CD4-positive, alpha-beta T cell (primary cell): ENCODE measurements around the gene HK1. TPM values are rescaled to one million over a fixed set of nuclear protein-coding genes. Genes with fewer than 3 reads are reported as not detected.

Experiments
- ATAC-seq: fragments of 200-7000 bp; cut with Tn5 transposase; one replicate; pipeline ENCODE4 v1.10.0; 2022; ENCODE audit warnings: mild to moderate bottlenecking; ENCODE audit not compliant: poor library complexity
- CTCF ChIA-PET: fragments of 350-600 bp; sonication (Branson Sonifier 250); formaldehyde crosslinking; loops from one replicate; lab custom pipeline; 2021; ENCODE audit warnings: antibody characterized with exemption, inconsistent platforms; lab: Charles Lee
- POLR2A ChIA-PET: fragments of 350-600 bp; sonication (Branson Sonifier 250); formaldehyde crosslinking; loops from one replicate; lab custom pipeline; 2021; ENCODE audit warnings: antibody characterized with exemption, inconsistent platforms; lab: Charles Lee
- DNase-seq, 14 experiments: peaks; one replicate each; pipeline ENCODE4 v3.0.0-alpha.2; 2013 to 2020; ENCODE audit warnings: mixed read lengths in 2 of 14
- H3K27ac ChIP-seq, 2 donors: one replicate each; pipeline versions ENCODE4 v1.5.1 to v1.7.0; 2013; ENCODE audit warnings: low read length in 2 of 2, low read depth in 1 of 2, mild to moderate bottlenecking in 1 of 2
- H3K27me3 ChIP-seq, 2 experiments: 1 replicate in 1 of 2; 2 replicates in 1 of 2; pipeline versions ENCODE4 v1.6.1 to v1.7.0; 2013; ENCODE audit warnings: low read length in 2 of 2, control low read depth in 1 of 2, mild to moderate bottlenecking in 1 of 2, moderate library complexity in 1 of 2; ENCODE audit not compliant: insufficient read depth in 2 of 2, control insufficient read depth in 1 of 2
- H3K36me3 ChIP-seq: one replicate; pipeline ENCODE4 v1.6.1; 2013; ENCODE audit warnings: low read length, control low read depth; ENCODE audit not compliant: insufficient read depth
- H3K4me1 ChIP-seq: one replicate; pipeline ENCODE4 v1.6.1; 2013; ENCODE audit warnings: low read length, control low read depth; ENCODE audit not compliant: insufficient read depth
- H3K4me3 ChIP-seq: one replicate; pipeline ENCODE4 v1.5.1; 2013; ENCODE audit warnings: mild to moderate bottlenecking, low read length, moderate library complexity
- H3K9me3 ChIP-seq, 2 experiments: 1 replicate in 1 of 2; 2 replicates in 1 of 2; pipeline versions ENCODE4 v1.6.1 to v1.7.0; 2013; ENCODE audit warnings: low read length in 2 of 2, mild to moderate bottlenecking in 2 of 2, control low read depth in 1 of 2, moderate library complexity in 1 of 2; ENCODE audit not compliant: control insufficient read depth in 1 of 2, insufficient read depth in 1 of 2
- H3K27ac Mint-ChIP-seq: one replicate; pipeline ENCODE4 v1.8.0; 2020; ENCODE audit warnings: mixed read lengths
- H3K27me3 Mint-ChIP-seq: one replicate; pipeline ENCODE4 v1.8.0; 2021; ENCODE audit warnings: mixed read lengths
- H3K36me3 Mint-ChIP-seq: one replicate; pipeline ENCODE4 v1.8.0; 2021; ENCODE audit warnings: low read depth, mixed read lengths
- H3K4me1 Mint-ChIP-seq: one replicate; pipeline ENCODE4 v1.8.0; 2021; ENCODE audit warnings: low read depth, mixed read lengths
- H3K4me3 Mint-ChIP-seq: one replicate; pipeline ENCODE4 v1.8.0; 2020; ENCODE audit warnings: mild to moderate bottlenecking, mixed read lengths
- H3K9me3 Mint-ChIP-seq: one replicate; pipeline ENCODE4 v1.8.0; 2020; ENCODE audit warnings: mixed read lengths
- CTCF ChIP-seq: fragments of 200-600 bp; IDR thresholded peaks from one replicate; pipeline ENCODE4 v1.8.0; 2022; ENCODE audit warnings: antibody characterized with exemption, mild to moderate bottlenecking
- intact Hi-C, 2 experiments: fragments of 100-400 bp; cut with DNase I in 1 of 2; cut with micrococcal nuclease in 1 of 2; formaldehyde crosslinking; loops; one replicate each; pipeline versions ENCODE4 v1.15.1 to v1.9.0; 2023 to 2025; cut with DNase I, micrococcal nuclease
- total RNA-seq, 174 experiments: library from RNA in 2 of 174; stranded (reverse) in 2 of 174; gene quantifications; one replicate each; pipeline ENCODE4 v1.2.3 and lab custom pipeline; 2021 to 2026

Gene HK1
- total RNA-seq, 2 experiments from 2014 or later = 45.6 to 48.1 TPM

- no peaks in the 10 kb centered on the region for H3K9me3 Mint-ChIP-seq
- intact Hi-C loops = no loop called here
- no peaks in the 10 kb centered on the region for H3K9me3 ChIP-seq
- no peak overlapping the region for H3K27ac ChIP-seq
- no peaks in the 10 kb centered on the region for H3K27me3 Mint-ChIP-seq
- ChIA-PET CTCF (no interaction called here), POLR2A (interaction anchor here (0.6 kb wide), 1 partner anchor 65 kb away, joined by 4 read pairs; no protein-coding TSS in a partner anchor)
- no peaks in the 10 kb centered on the region for H3K36me3 ChIP-seq
- DNase-seq (no peak), ATAC-seq (no peak)
- no peaks in the 10 kb centered on the region for H3K27me3 ChIP-seq
- no peak overlapping the region for H3K4me3 ChIP-seq
- no peak overlapping the region for H3K4me3 Mint-ChIP-seq
- TF ChIP-seq CTCF = no peak
- H3K4me1 ChIP-seq = peaks cover 5% of the 10 kb centered on the region
- H3K36me3 Mint-ChIP-seq = no peaks in the 10 kb centered on the region
- peaks cover 5% of the 10 kb centered on the region for H3K4me1 Mint-ChIP-seq
- H3K27ac Mint-ChIP-seq = no peak overlapping the region
These were observed 34.2 kb downstream of the HK1 start for GRCh38 chr10:69312528-69312927.

- H3K36me3 ChIP-seq = no peaks in the 10 kb centered on the region
- DNase-seq (no peak), ATAC-seq (no peak)
- TF ChIP-seq CTCF = no peak
- intact Hi-C loops = loop anchor here in 1 of 2 experiments (2.0 to 5.0 kb wide), 5 partner anchors 78 to 1087 kb away; partner anchors contain the start of genes EIF4EBP2 and SUPV3L1
- peak overlapping the region; percentile 74 for H3K4me3 Mint-ChIP-seq
- no peaks in the 10 kb centered on the region for H3K27me3 Mint-ChIP-seq
- H3K9me3 ChIP-seq = no peaks in the 10 kb centered on the region
- H3K4me3 ChIP-seq = no peak overlapping the region
- H3K36me3 Mint-ChIP-seq = peaks cover 17% of the 10 kb centered on the region
- peaks cover 15% of the 10 kb centered on the region for H3K4me1 Mint-ChIP-seq
- H3K9me3 Mint-ChIP-seq = no peaks in the 10 kb centered on the region
- ChIA-PET CTCF (no interaction called here), POLR2A (no interaction called here)
- H3K27ac Mint-ChIP-seq = peak overlapping the region; percentile 24
- peaks cover 22% of the 10 kb centered on the region for H3K4me1 ChIP-seq
- H3K27me3 ChIP-seq = no peaks in the 10 kb centered on the region
- H3K27ac ChIP-seq = no peak overlapping the region
These were observed 36.8 kb downstream of the HK1 start for GRCh38 chr10:69315100-69315542.

DNA sequence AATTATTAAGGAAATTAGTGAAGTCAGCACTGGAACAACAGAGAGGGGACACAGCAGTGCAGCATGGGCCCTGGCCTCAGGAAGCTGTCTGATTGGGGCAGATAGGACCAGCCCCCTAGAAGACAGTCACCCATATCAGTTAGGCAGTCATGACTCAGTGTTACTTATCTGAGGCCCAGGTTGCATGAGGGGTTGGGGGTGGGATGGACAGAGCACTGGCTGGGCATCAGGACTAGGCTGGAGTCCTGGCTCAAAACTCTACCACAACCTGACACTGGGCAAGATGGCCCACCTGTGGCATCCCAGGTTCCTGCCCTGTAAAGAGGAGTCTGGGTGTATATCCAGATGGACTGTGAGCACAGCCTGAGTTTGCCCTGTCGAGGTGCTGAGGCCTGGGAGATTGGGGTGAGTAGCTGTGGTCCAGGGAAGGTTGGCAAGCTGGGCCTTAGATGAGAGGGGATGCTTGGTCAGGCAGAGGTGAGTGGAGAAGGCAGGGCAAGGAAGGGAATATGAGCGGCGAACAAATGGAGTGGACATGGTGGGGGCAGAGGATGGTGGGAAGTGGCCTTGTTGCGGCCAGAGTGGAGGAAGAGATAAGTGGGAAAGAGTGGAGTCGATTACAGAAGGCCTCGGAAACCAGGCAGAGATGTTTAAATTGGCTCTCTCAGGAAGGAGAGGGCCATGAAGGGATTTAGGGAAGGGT, 37.5 kb downstream of the HK1 start:
- Mint-ChIP-seq H3K4me3 (peak overlapping the region; percentile 74), H3K9me3 (no peaks in the 10 kb centered on the region), H3K27ac (peak overlapping the region; percentile 40), H3K4me1 (peaks cover 21% of the 10 kb centered on the region), H3K36me3 (peaks cover 18% of the 10 kb centered on the region), H3K27me3 (no peaks in the 10 kb centered on the region)
- Histone ChIP-seq H3K27ac (no peak overlapping the region), H3K36me3 (no peaks in the 10 kb centered on the region), H3K27me3 (no peaks in the 10 kb centered on the region), H3K4me1 (peaks cover 29% of the 10 kb centered on the region), H3K9me3 (no peaks in the 10 kb centered on the region), H3K4me3 (no peak overlapping the region)
- TF ChIP-seq CTCF = no peak
- intact Hi-C loops = loop anchor here in 1 of 2 experiments (2.0 to 5.0 kb wide), 5 partner anchors 78 to 1087 kb away; partner anchors contain the start of genes EIF4EBP2 and SUPV3L1
- ChIA-PET CTCF (no interaction called here), POLR2A (no interaction called here)
- no peak for DNase-seq
- no peak for ATAC-seq
